HepG2 (cell line): ENCODE measurements around the gene ARHGAP15. TPM values are rescaled to one million over a fixed set of nuclear protein-coding genes. Genes with fewer than 3 reads are reported as not detected.

Experiments
- ATAC-seq: fragments of 200-7000 bp; cut with Tn5 transposase; 3 replicates; pipeline ENCODE4 v1.9.1; 2020; ENCODE audit warnings: mild to moderate bottlenecking, moderate library complexity
- BruUV-seq: library from RNA; stranded (reverse); fragments of 400-500 nt; replicated peaks from 2 replicates; lab custom pipeline; 2021; lab: Mats Ljungman, UMichigan
- CTCF ChIA-PET: fragments of 300-600 bp; formaldehyde crosslinking; extraction: SDS; loops from one replicate; lab custom pipeline; 2021; ENCODE audit warnings: low total read pairs, inconsistent platforms, low intra/inter-chr PET ratio; lab: Yijun Ruan, JAX
- POLR2A ChIA-PET: fragments of 350-600 bp; sonication (Branson Sonifier 250); formaldehyde crosslinking; loops from one replicate; lab custom pipeline; 2020; ENCODE audit warnings: antibody characterized with exemption, inconsistent platforms; lab: Yijun Ruan, JAX
- DNase-seq: peaks from one replicate; pipeline ENCODE4 v3.0.0-alpha.2; 2015; ENCODE audit warnings: low spot score
- FAIRE-seq: peaks from 3 replicates; lab custom pipeline; 2011; peaks lifted over from hg19 to GRCh38; lab: Jason Lieb, UNC
- H2AFZ ChIP-seq: one replicate; pipeline ENCODE4 v1.6.1; 2011; ENCODE audit warnings: low read length, inconsistent platforms
- H3K27ac ChIP-seq: fragments of 300-600 bp; 3 replicates; pipeline ENCODE4 v1.8.0; 2011; ENCODE audit warnings: mixed run types, mild to moderate bottlenecking, mixed read lengths, low read length, inconsistent platforms; ENCODE audit not compliant: insufficient read depth; ENCODE audit errors: extremely low read length
- H3K27me3 ChIP-seq, 2 experiments: fragments of 200-600 bp in 1 of 2; 2 replicates in 1 of 2; 3 replicates in 1 of 2; pipeline versions ENCODE4 v1.6.0 to v1.8.0; 2011; ENCODE audit warnings: low read length in 2 of 2, mild to moderate bottlenecking in 2 of 2, moderate library complexity in 2 of 2, inconsistent platforms in 1 of 2; ENCODE audit not compliant: insufficient read depth in 2 of 2, control insufficient read depth in 1 of 2
- H3K36me3 ChIP-seq, 2 experiments: fragments of 200-600 bp in 1 of 2; replicated peaks in 1 of 2; 2 replicates in 1 of 2; 3 replicates in 1 of 2; pipeline versions ENCODE4 v1.5.1 to v1.8.0; 2011; ENCODE audit warnings: low read length in 2 of 2, inconsistent platforms in 1 of 2; ENCODE audit not compliant: insufficient read depth in 2 of 2, control insufficient read depth in 1 of 2
- H3K4me1 ChIP-seq: 2 replicates; pipeline ENCODE4 v1.5.1; 2012; ENCODE audit warnings: low read length, inconsistent platforms; ENCODE audit not compliant: insufficient read depth
- H3K4me2 ChIP-seq: 2 replicates; pipeline ENCODE4 v1.6.0; 2011; ENCODE audit warnings: low read depth, low read length, inconsistent platforms
- H3K4me3 ChIP-seq, 3 experiments: fragments of 200-600 bp in 1 of 3; sonication (generic), shearing (Covaris generic) in 1 of 3; replicated peaks in 1 of 3; 2 replicates each; pipeline ENCODE4 v1.5.1; 2011 to 2016; ENCODE audit warnings: low read length in 3 of 3, inconsistent platforms in 2 of 3, low read depth in 2 of 3, mild to moderate bottlenecking in 2 of 3, control low read depth in 1 of 3, mixed read lengths in 1 of 3; ENCODE audit not compliant: insufficient read depth in 1 of 3
- H3K79me2 ChIP-seq: one replicate; pipeline ENCODE4 v1.6.1; 2011; ENCODE audit warnings: low read length, inconsistent platforms; ENCODE audit not compliant: insufficient read depth
- H3K9ac ChIP-seq: 2 replicates; pipeline ENCODE4 v1.6.0; 2011; ENCODE audit warnings: mild to moderate bottlenecking, low read depth, low read length, inconsistent platforms; ENCODE audit not compliant: insufficient read depth
- H3K9me3 ChIP-seq: 2 replicates; pipeline ENCODE4 v1.5.1; 2012; ENCODE audit warnings: mild to moderate bottlenecking, low read length
- H4K20me1 ChIP-seq: 2 replicates; pipeline ENCODE4 v1.6.0; 2011; ENCODE audit warnings: inconsistent platforms, mild to moderate bottlenecking, low read length, moderate library complexity; ENCODE audit not compliant: insufficient read depth
- ATF6 ChIP-seq: sonication (generic); formaldehyde crosslinking; conservative IDR thresholded peaks from 2 replicates; pipeline ENCODE4 v1.4.0; 2020; ENCODE audit warnings: missing genetic modification reagents
- CBX5 ChIP-seq: sonication (generic); formaldehyde crosslinking; IDR thresholded peaks from 2 replicates; pipeline ENCODE4 v1.4.0; 2020; ENCODE audit warnings: missing genetic modification reagents, borderline replicate concordance
- FOSL2 ChIP-seq: sonication (generic); formaldehyde crosslinking; IDR thresholded peaks from 2 replicates; pipeline ENCODE4 v1.4.0; 2020; ENCODE audit warnings: missing genetic modification reagents
- HMG20A ChIP-seq: IDR thresholded peaks from 2 replicates; pipeline ENCODE4 v1.6.1; 2016; ENCODE audit warnings: borderline replicate concordance
- MATR3 ChIP-seq: sonication (generic); formaldehyde crosslinking; IDR thresholded peaks from 2 replicates; pipeline ENCODE4 v1.4.0; 2020; ENCODE audit warnings: missing genetic modification reagents
- MTA3 ChIP-seq: sonication (generic); formaldehyde crosslinking; IDR thresholded peaks from 2 replicates; pipeline ENCODE4 v1.4.0; 2020; ENCODE audit warnings: missing genetic modification reagents
- NR0B2 ChIP-seq: sonication (generic); formaldehyde crosslinking; IDR thresholded peaks from 2 replicates; pipeline ENCODE4 v1.4.0; 2020; ENCODE audit warnings: mild to moderate bottlenecking, missing genetic modification reagents
- PHF5A ChIP-seq: IDR thresholded peaks from one replicate; pipeline ENCODE4 v1.6.1; 2018; ENCODE audit warnings: low read depth, missing genetic modification reagents; ENCODE audit not compliant: unreplicated experiment
- POLR2A ChIP-seq, 2 experiments: IDR thresholded peaks; 2 replicates each; pipeline ENCODE4 v1.6.1; 2011; ENCODE audit warnings: low read depth in 2 of 2, low read length in 2 of 2, mild to moderate bottlenecking in 1 of 2, moderate library complexity in 1 of 2; ENCODE audit not compliant: insufficient read depth in 1 of 2
- RFXAP ChIP-seq: sonication (generic); formaldehyde crosslinking; IDR thresholded peaks from 2 replicates; pipeline ENCODE4 v1.4.0; 2020; ENCODE audit warnings: missing genetic modification reagents, borderline replicate concordance
- SMAD1 ChIP-seq: sonication (generic); formaldehyde crosslinking; IDR thresholded peaks from 2 replicates; pipeline ENCODE4 v1.4.0; 2020; ENCODE audit warnings: missing genetic modification reagents, low read depth, mild to moderate bottlenecking, borderline replicate concordance
- TCF7L2 ChIP-seq: IDR thresholded peaks from 2 replicates; pipeline ENCODE4 v1.6.1; 2011; ENCODE audit warnings: mild to moderate bottlenecking, low read depth, low read length, moderate library complexity
- UBTF ChIP-seq: sonication (generic); formaldehyde crosslinking; IDR thresholded peaks from 2 replicates; pipeline ENCODE4 v1.4.0; 2020; ENCODE audit warnings: mild to moderate bottlenecking, missing genetic modification reagents
- ZBTB42 ChIP-seq: sonication (generic); formaldehyde crosslinking; IDR thresholded peaks from 2 replicates; pipeline ENCODE4 v1.5.0; 2020; ENCODE audit warnings: mild to moderate bottlenecking, missing genetic modification reagents
- ZFP36 ChIP-seq: fragments of 150-350 bp; IDR thresholded peaks from 2 replicates; pipeline ENCODE4 v1.6.1; 2018; ENCODE audit warnings: borderline replicate concordance, low read length, low read depth; ENCODE audit not compliant: partially characterized antibody
- ZNF124 ChIP-seq: sonication (generic); formaldehyde crosslinking; IDR thresholded peaks from 2 replicates; pipeline ENCODE4 v1.4.0; 2020; ENCODE audit warnings: missing genetic modification reagents
- ZNF282 ChIP-seq: fragments of 450-650 bp; IDR thresholded peaks from 2 replicates; pipeline ENCODE4 v1.6.1; 2018; ENCODE audit not compliant: partially characterized antibody
- ZNF335 ChIP-seq: sonication (generic); formaldehyde crosslinking; IDR thresholded peaks from 2 replicates; pipeline ENCODE4 v1.4.0; 2020; ENCODE audit warnings: missing genetic modification reagents
- WGBS: methylation state at CpG from one replicate; pipeline ENCODE4 v1.1.6; 2017; ENCODE audit warnings: low lambda C conversion rate; 5-methylcytosine and 5-hydroxymethylcytosine counted together
- in situ Hi-C: cut with HindIII; loops from 2 replicates; pipeline ENCODE4 v1.10.0; 2017; ENCODE audit warnings: low pct_unique_long_range_greater_than_20kb; ENCODE audit not compliant: extremely low pct_ligation_motif_present
- intact Hi-C: fragments of 100-400 bp; cut with micrococcal nuclease; formaldehyde crosslinking; loops from one replicate; pipeline ENCODE4 v1.10.0; 2022; ENCODE audit not compliant: unreplicated experiment
- polyA plus RNA-seq, 8 experiments: library from polyadenylated mRNA; depleted of rRNA in 3 of 8; stranded (reverse) in 7 of 8; unstranded in 1 of 8; fragments of >200 nt; fragmentation: Illumina TruSeq in 4 of 8; extraction: Trizol in 4 of 8; gene quantifications; 2 replicates each; pipeline versions ENCODE4 v1.2.1 to v1.2.3, GENCODE V29; 2011 to 2016; ENCODE audit warnings: low read depth in 4 of 8, missing spikeins in 1 of 8, mixed read lengths in 1 of 8; ENCODE audit not compliant: insufficient read depth in 1 of 8
- total RNA-seq, 5 experiments: library from RNA; depleted of rRNA; stranded (reverse); fragments of >200 nt; fragmentation: Illumina TruSeq; extraction: Trizol; gene quantifications; 2 replicates each; pipeline ENCODE4 v1.2.3, GENCODE V29; 2016; ENCODE audit warnings: low read depth in 1 of 5

Gene ARHGAP15
- total and polyA plus RNA-seq, 2 of the 13 experiments (the other 11 are each of a cell fraction or from before 2014, with no cell fraction given) = 0.04 TPM; not detected in 1

GRCh38 chr2:143354050-143354750, 225.0 kb downstream of the ARHGAP15 start:
- H4K20me1 ChIP-seq = no peaks in the 10 kb centered on the region
- CTCF ChIA-PET = no interaction called here
- no peaks in the 10 kb centered on the region for H3K36me3 ChIP-seq
- H2AFZ ChIP-seq = no peak overlapping the region
- no peak overlapping the region for H3K27ac ChIP-seq
- POLR2A ChIA-PET = no interaction called here
- H3K9ac ChIP-seq = no peak overlapping the region
- FAIRE-seq = no peak
- no peaks in the 10 kb centered on the region for H3K79me2 ChIP-seq
- no peaks in the 10 kb centered on the region for H3K27me3 ChIP-seq
- no TSS peak for BruUV-seq
- no peak for DNase-seq
- TF ChIP-seq ZBTB42 (no peak), CBX5 (no peak), UBTF (CRISPR knock-in tag) (no peak), MATR3 (no peak), ZFP36 (no peak), TCF7L2 (no peak), ZNF124 (CRISPR knock-in tag) (no peak), ZNF335 (no peak), RFXAP (CRISPR knock-in tag) (no peak), HMG20A (CRISPR knock-in tag) (no peak), ZNF282 (no peak), NR0B2 (CRISPR knock-in tag) (no peak), ATF6 (CRISPR knock-in tag) (no peak), FOSL2 (CRISPR knock-in tag) (no peak), POLR2A (IDR thresholded peaks at IDR 0.05; ENCODE audit: insufficient read depth in 1 of 2, low read depth in 2 of 2, low read length in 2 of 2) (no peak), PHF5A (no peak), SMAD1 (no peak), MTA3 (CRISPR knock-in tag) (no peak)
- H3K9me3 ChIP-seq = no peaks in the 10 kb centered on the region
- WGBS = 23% methylated on average over 13 of the region's 13 CpGs
- no peak overlapping the region for H3K4me3 ChIP-seq
- intact Hi-C loops = no loop called here
- H3K4me2 ChIP-seq = no peak overlapping the region
- no peaks in the 10 kb centered on the region for H3K4me1 ChIP-seq
- in situ Hi-C loops = no loop called here
- ATAC-seq = no peak
